BJ (cell line): ENCODE data around the gene PSMC5. TPM values are rescaled to one million over a fixed set of nuclear protein-coding genes. Genes with fewer than 3 reads are reported as not detected.
"Not testable (repeated sequence)": the region's sequence is repeated elsewhere in the genome, so short reads cannot be mapped to it uniquely, and the experiment has no call there.

Experiments used
- CTCF ChIA-PET: fragments of 350-600 bp; formaldehyde crosslinking; extraction: SDS; loops from one replicate; lab custom pipeline; 2021; ENCODE audit warnings: antibody characterized with exemption, inconsistent platforms; lab: Yijun Ruan, JAX
- POLR2A ChIA-PET: fragments of 300-600 bp; sonication (Branson Sonifier 250); formaldehyde crosslinking; extraction: SDS; loops from one replicate; lab custom pipeline; 2021; ENCODE audit warnings: antibody characterized with exemption; lab: Charles Lee
- DNase-seq: peaks from one replicate; pipeline ENCODE4 v3.0.0-alpha.2; 2011; ENCODE audit warnings: low read depth
- H3K27me3 ChIP-seq: 2 replicates; pipeline ENCODE4 v1.6.0; 2011; ENCODE audit warnings: low read length; ENCODE audit not compliant: control insufficient read depth, insufficient read depth
- H3K36me3 ChIP-seq: 2 replicates; pipeline ENCODE4 v1.5.1; 2011; ENCODE audit warnings: low read length; ENCODE audit not compliant: control insufficient read depth, insufficient read depth
- H3K4me3 ChIP-seq: 2 replicates; pipeline ENCODE4 v1.5.1; 2011; ENCODE audit warnings: low read depth, mild to moderate bottlenecking, control low read depth, low read length
- polyA plus RNA-seq: library from polyadenylated mRNA; depleted of rRNA; stranded (reverse); fragments of >200 nt; gene quantifications from 2 replicates; pipeline ENCODE4 v1.2.3, GENCODE V29; 2011; rRNA removed
- TF ChIP-seq, protein P1 (sequence below): IDR thresholded peaks from 2 replicates; pipeline ENCODE4 v1.5.1; 2011; ENCODE audit warnings: low read depth, mild to moderate bottlenecking, control low read depth, inconsistent platforms, low read length, moderate library complexity; ENCODE audit not compliant: insufficient read depth

PSMC5 gene
- polyA plus RNA-seq, 1 experiment, result 151 TPM

DNA sequence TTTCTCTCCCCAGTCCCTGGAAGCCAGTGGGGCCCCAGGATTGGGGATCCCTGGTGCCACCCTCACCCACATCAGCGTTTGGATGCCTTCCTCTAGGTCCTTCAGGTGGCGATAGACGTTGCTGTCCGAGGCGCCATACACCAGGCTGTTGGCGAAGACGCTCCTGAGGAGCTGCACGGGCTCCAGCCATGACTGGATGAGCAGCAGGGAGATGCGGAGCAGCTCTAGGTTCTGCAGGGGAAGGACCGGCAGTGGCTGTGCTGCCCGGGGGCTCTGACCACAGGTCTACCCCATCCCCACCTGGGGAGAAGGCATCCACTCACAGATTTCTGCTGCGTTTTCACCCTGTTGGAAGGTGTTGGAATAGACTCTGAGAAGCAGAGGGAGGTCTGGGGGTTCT, 53.5 kb downstream of the PSMC5 start:
- CTCF ChIA-PET, result interaction anchor here (0.8 to 8.5 kb wide), 7 partner anchors 8 to 43 kb away, joined by 3 to 72 read pairs (median 9); no protein-coding TSS in a partner anchor
- H3K27me3 ChIP-seq, result peaks cover 14% of the 10 kb centered on the region
- H3K36me3 ChIP-seq, result no peaks in the 10 kb centered on the region
- POLR2A ChIA-PET, result no interaction called here
- TF ChIP-seq, protein P1, sequence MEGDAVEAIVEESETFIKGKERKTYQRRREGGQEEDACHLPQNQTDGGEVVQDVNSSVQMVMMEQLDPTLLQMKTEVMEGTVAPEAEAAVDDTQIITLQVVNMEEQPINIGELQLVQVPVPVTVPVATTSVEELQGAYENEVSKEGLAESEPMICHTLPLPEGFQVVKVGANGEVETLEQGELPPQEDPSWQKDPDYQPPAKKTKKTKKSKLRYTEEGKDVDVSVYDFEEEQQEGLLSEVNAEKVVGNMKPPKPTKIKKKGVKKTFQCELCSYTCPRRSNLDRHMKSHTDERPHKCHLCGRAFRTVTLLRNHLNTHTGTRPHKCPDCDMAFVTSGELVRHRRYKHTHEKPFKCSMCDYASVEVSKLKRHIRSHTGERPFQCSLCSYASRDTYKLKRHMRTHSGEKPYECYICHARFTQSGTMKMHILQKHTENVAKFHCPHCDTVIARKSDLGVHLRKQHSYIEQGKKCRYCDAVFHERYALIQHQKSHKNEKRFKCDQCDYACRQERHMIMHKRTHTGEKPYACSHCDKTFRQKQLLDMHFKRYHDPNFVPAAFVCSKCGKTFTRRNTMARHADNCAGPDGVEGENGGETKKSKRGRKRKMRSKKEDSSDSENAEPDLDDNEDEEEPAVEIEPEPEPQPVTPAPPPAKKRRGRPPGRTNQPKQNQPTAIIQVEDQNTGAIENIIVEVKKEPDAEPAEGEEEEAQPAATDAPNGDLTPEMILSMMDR, result no peak
- DNase-seq, result no peak
- H3K4me3 ChIP-seq, result no peak overlapping the region

DNA sequence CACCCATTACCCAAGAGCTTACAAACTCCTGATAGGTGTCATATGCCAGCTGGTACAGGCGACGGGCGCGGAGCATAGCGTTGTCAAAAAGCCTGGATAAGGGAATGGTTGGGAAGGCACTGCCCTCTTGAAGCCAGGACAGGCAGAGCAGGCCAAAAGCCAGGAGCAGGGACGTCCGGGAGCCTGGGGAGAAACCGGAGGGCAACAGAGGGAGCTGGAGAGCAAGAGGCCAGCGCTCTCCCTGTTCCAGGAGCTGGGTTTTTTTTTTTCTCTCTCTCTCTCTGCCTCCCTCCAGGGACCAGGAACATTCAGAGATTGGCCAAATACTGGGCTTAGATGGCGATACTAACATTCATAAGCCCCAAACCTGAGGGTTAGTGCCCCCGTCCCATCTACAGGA, 54.1 kb downstream of the PSMC5 start:
- H3K4me3 ChIP-seq, DNase-seq, POLR2A ChIA-PET, H3K36me3 ChIP-seq: not testable (repeated sequence)
- CTCF ChIA-PET, result interaction anchor here (0.8 to 8.5 kb wide), 11 partner anchors 8 to 42 kb away, joined by 3 to 72 read pairs (median 6); no protein-coding TSS in a partner anchor
- peaks cover 11% of the 10 kb centered on the region for H3K27me3 ChIP-seq
- TF ChIP-seq, protein P1, result 0 out of 2 replicates have a peak, but pooled peaks have one; percentile 9

Other genes starting within 250 kb of the PSMC5 start
- gene TACO1, start 226.5 kb upstream of the PSMC5 start, polyA plus RNA-seq, result 19.5 and 23.5 TPM in 2 replicates
- gene MAP3K3, start 205.0 kb upstream of the PSMC5 start, polyA plus RNA-seq, result 20.2 and 32.5 TPM in 2 replicates
- gene LIMD2, start 127.3 kb upstream of the PSMC5 start, polyA plus RNA-seq, result 7.9 and 13.8 TPM in 2 replicates
- 21.0 and 30.9 TPM in 2 replicates for gene STRADA, start 85.6 kb upstream of the PSMC5 start, polyA plus RNA-seq
- gene CCDC47, start 53.8 kb upstream of the PSMC5 start, polyA plus RNA-seq, result 31.4 and 55.3 TPM in 2 replicates
- gene DDX42, start 53.3 kb upstream of the PSMC5 start, polyA plus RNA-seq, result 56.3 and 99.3 TPM in 2 replicates
- 36.3 and 42.1 TPM in 2 replicates for gene FTSJ3, start 232 bp downstream of the PSMC5 start, polyA plus RNA-seq
- gene SMARCD2, start 15.3 kb downstream of the PSMC5 start, polyA plus RNA-seq, result 57.6 and 80.0 TPM in 2 replicates
- not detected in 2 replicates for gene CSH2, start 46.2 kb downstream of the PSMC5 start, polyA plus RNA-seq
- not detected in 2 replicates for gene GH2, start 54.5 kb downstream of the PSMC5 start, polyA plus RNA-seq
- not detected in 2 replicates for gene CSH1, start 69.1 kb downstream of the PSMC5 start, polyA plus RNA-seq
- not detected in 2 replicates for gene CSHL1, start 83.8 kb downstream of the PSMC5 start, polyA plus RNA-seq
- gene GH1, start 91.4 kb downstream of the PSMC5 start, polyA plus RNA-seq, result not detected in 2 replicates
- gene CD79B, start 104.9 kb downstream of the PSMC5 start, polyA plus RNA-seq, result 0.36 and 0.58 TPM in 2 replicates
- 0.06 TPM in 1 of 2 replicates, not detected in the other for gene SCN4A, start 145.5 kb downstream of the PSMC5 start, polyA plus RNA-seq
- 0.10 and 0.21 TPM in 2 replicates for gene PRR29, start 170.9 kb downstream of the PSMC5 start, polyA plus RNA-seq
- 0.91 and 1.6 TPM in 2 replicates for gene ICAM2, start 193.2 kb downstream of the PSMC5 start, polyA plus RNA-seq